22Rv1 (cell line): Measurements from ENCODE around the gene ADM2.

Experiments
- H3K27ac ChIP-seq: fragments of 450-650 bp; 2 replicates; pipeline ENCODE4 v1.5.1; 2017
- ZFX ChIP-seq: fragments of 450-650 bp; IDR thresholded peaks from 2 replicates; pipeline ENCODE4 v1.6.1; 2017; ENCODE audit warnings: antibody characterized with exemption, borderline replicate concordance
- TF ChIP-seq, protein P1 (sequence below): fragments of 450-650 bp; IDR thresholded peaks from 2 replicates; pipeline ENCODE4 v1.5.1; 2017; ENCODE audit warnings: mild to moderate bottlenecking

ADM2 gene

DNA sequence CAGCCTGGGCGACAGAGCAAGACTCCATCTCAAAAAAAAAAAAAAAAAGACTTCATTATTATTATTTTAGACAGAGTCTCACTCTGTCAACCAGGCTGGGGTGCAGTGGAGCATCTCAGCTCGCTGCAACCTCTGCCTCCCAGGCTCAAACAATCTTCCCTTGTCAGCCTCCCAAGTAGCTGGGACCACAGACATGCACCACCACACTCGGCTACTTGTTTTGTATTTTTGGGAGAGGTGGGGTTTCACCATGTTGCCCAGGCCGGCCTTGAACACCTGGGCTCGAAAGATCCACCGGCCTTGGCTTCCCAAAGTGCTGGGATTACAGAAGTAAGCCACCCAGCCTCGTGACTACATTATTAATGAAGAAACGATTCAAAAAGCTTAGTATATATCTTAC lies 53.8 kb downstream of the ADM2 start:
- H3K27ac ChIP-seq, result no peak overlapping the region
- TF ChIP-seq ZFX, result no peak
- TF ChIP-seq, protein P1, sequence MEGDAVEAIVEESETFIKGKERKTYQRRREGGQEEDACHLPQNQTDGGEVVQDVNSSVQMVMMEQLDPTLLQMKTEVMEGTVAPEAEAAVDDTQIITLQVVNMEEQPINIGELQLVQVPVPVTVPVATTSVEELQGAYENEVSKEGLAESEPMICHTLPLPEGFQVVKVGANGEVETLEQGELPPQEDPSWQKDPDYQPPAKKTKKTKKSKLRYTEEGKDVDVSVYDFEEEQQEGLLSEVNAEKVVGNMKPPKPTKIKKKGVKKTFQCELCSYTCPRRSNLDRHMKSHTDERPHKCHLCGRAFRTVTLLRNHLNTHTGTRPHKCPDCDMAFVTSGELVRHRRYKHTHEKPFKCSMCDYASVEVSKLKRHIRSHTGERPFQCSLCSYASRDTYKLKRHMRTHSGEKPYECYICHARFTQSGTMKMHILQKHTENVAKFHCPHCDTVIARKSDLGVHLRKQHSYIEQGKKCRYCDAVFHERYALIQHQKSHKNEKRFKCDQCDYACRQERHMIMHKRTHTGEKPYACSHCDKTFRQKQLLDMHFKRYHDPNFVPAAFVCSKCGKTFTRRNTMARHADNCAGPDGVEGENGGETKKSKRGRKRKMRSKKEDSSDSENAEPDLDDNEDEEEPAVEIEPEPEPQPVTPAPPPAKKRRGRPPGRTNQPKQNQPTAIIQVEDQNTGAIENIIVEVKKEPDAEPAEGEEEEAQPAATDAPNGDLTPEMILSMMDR, result no peak
